ENCODE results near the gene FGF1.

Gene FGF1

DNA sequence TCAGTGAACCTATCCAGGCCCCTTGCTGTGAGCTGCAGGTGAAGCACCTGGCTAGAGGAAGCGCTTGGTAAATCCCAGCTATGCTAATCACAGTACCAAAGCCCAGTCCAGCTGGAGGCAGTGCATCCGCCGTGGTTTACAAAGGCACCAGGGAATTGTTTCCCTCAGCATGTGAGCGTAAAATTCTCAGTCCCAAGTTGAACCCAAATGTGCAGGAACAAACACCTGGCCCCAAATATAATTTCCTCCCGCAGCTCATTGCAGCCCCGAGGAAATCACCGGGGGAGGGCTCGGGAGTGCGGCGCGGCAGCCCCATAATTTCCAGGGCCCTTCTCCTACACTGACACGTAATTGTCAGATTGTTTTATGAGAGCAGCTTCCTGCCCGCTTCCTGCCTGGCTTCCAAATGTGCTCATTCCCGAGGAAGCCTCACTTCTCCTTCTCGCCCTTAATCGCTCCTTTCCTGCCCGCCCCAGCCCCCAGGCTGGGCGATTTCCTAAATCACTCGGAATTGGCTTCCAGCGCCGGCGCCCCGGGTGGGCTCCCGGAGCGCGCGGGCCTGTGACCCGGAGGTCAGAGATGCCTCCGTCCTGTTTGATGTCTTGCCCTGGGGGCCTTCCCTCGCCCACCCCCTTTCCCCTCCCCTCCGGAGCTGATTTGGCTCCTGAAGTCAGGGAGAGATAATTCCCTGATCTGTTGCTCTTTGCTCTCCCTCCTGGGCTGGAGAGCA, 134.4 kb downstream of the FGF1 start (continued):
- TF ChIP-seq BCL11A (tag by site-specific recombination; IDR thresholded peaks at IDR 0.05; ENCODE audit: low read depth) (no peak), ZNF2 (tag by site-specific recombination; IDR thresholded peaks at IDR 0.05) (no peak), ZSCAN23 (tag by site-specific recombination; IDR thresholded peaks at IDR 0.05) (no peak), ZNF391 (tag by site-specific recombination; IDR thresholded peaks at IDR 0.05; ENCODE audit: borderline replicate concordance, low read depth) (no peak), GLIS1 (tag by site-specific recombination; IDR thresholded peaks at IDR 0.05) (peak; percentile 77), ZNF501 (tag by site-specific recombination; IDR thresholded peaks at IDR 0.05) (no peak), ZNF549 (tag by site-specific recombination; IDR thresholded peaks at IDR 0.05) (no peak), ZNF16 (tag by site-specific recombination; IDR thresholded peaks at IDR 0.05; ENCODE audit: low read depth) (no peak), ZNF600 (tag by site-specific recombination; IDR thresholded peaks at IDR 0.05) (no peak), ZBTB17 (tag by site-specific recombination; IDR thresholded peaks at IDR 0.05) (peak; percentile 89), ZNF132 (tag by site-specific recombination; IDR thresholded peaks at IDR 0.05; ENCODE audit: borderline replicate concordance) (no peak), ZNF248 (tag by site-specific recombination; IDR thresholded peaks at IDR 0.05) (no peak), OVOL3 (tag by site-specific recombination; IDR thresholded peaks at IDR 0.05) (no peak), ZNF302 (tag by site-specific recombination; IDR thresholded peaks at IDR 0.05; ENCODE audit: low read depth) (no peak), ZFP41 (tag by site-specific recombination; IDR thresholded peaks at IDR 0.05; ENCODE audit: borderline replicate concordance) (no peak), ZNF654 (tag by site-specific recombination; IDR thresholded peaks at IDR 0.05; ENCODE audit: low read depth) (no peak), ZNF239 (tag by site-specific recombination; IDR thresholded peaks at IDR 0.05) (no peak), ZNF416 (tag by site-specific recombination; IDR thresholded peaks at IDR 0.05) (no peak), ZNF585B (tag by site-specific recombination; IDR thresholded peaks at IDR 0.05) (no peak), GLI2 (tag by site-specific recombination; IDR thresholded peaks at IDR 0.05; ENCODE audit: borderline replicate concordance, low read depth) (no peak), ZNF292 (tag by site-specific recombination; IDR thresholded peaks at IDR 0.05; ENCODE audit: borderline replicate concordance, low read depth) (no peak), ZNF48 (tag by site-specific recombination; IDR thresholded peaks at IDR 0.05) (no peak), ZSCAN16 (tag by site-specific recombination; IDR thresholded peaks at IDR 0.05) (no peak)
- TF ChIP-seq, protein P1, sequence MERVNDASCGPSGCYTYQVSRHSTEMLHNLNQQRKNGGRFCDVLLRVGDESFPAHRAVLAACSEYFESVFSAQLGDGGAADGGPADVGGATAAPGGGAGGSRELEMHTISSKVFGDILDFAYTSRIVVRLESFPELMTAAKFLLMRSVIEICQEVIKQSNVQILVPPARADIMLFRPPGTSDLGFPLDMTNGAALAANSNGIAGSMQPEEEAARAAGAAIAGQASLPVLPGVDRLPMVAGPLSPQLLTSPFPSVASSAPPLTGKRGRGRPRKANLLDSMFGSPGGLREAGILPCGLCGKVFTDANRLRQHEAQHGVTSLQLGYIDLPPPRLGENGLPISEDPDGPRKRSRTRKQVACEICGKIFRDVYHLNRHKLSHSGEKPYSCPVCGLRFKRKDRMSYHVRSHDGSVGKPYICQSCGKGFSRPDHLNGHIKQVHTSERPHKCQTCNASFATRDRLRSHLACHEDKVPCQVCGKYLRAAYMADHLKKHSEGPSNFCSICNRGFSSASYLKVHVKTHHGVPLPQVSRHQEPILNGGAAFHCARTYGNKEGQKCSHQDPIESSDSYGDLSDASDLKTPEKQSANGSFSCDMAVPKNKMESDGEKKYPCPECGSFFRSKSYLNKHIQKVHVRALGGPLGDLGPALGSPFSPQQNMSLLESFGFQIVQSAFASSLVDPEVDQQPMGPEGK (tag by site-specific recombination; IDR thresholded peaks at IDR 0.05): peak; percentile 77
- TF ChIP-seq, protein P2, sequence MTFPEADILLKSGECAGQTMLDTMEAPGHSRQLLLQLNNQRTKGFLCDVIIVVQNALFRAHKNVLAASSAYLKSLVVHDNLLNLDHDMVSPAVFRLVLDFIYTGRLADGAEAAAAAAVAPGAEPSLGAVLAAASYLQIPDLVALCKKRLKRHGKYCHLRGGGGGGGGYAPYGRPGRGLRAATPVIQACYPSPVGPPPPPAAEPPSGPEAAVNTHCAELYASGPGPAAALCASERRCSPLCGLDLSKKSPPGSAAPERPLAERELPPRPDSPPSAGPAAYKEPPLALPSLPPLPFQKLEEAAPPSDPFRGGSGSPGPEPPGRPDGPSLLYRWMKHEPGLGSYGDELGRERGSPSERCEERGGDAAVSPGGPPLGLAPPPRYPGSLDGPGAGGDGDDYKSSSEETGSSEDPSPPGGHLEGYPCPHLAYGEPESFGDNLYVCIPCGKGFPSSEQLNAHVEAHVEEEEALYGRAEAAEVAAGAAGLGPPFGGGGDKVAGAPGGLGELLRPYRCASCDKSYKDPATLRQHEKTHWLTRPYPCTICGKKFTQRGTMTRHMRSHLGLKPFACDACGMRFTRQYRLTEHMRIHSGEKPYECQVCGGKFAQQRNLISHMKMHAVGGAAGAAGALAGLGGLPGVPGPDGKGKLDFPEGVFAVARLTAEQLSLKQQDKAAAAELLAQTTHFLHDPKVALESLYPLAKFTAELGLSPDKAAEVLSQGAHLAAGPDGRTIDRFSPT (tag by site-specific recombination; IDR thresholded peaks at IDR 0.05): no peak
- TF ChIP-seq, protein P3, sequence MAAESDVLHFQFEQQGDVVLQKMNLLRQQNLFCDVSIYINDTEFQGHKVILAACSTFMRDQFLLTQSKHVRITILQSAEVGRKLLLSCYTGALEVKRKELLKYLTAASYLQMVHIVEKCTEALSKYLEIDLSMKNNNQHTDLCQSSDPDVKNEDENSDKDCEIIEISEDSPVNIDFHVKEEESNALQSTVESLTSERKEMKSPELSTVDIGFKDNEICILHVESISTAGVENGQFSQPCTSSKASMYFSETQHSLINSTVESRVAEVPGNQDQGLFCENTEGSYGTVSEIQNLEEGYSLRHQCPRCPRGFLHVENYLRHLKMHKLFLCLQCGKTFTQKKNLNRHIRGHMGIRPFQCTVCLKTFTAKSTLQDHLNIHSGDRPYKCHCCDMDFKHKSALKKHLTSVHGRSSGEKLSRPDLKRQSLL (tag by site-specific recombination; IDR thresholded peaks at IDR 0.05): no peak
- TF ChIP-seq, protein P4, sequence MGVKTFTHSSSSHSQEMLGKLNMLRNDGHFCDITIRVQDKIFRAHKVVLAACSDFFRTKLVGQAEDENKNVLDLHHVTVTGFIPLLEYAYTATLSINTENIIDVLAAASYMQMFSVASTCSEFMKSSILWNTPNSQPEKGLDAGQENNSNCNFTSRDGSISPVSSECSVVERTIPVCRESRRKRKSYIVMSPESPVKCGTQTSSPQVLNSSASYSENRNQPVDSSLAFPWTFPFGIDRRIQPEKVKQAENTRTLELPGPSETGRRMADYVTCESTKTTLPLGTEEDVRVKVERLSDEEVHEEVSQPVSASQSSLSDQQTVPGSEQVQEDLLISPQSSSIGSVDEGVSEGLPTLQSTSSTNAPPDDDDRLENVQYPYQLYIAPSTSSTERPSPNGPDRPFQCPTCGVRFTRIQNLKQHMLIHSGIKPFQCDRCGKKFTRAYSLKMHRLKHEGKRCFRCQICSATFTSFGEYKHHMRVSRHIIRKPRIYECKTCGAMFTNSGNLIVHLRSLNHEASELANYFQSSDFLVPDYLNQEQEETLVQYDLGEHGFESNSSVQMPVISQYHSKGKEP (tag by site-specific recombination; IDR thresholded peaks at IDR 0.05): no peak
- TF ChIP-seq, protein P5, sequence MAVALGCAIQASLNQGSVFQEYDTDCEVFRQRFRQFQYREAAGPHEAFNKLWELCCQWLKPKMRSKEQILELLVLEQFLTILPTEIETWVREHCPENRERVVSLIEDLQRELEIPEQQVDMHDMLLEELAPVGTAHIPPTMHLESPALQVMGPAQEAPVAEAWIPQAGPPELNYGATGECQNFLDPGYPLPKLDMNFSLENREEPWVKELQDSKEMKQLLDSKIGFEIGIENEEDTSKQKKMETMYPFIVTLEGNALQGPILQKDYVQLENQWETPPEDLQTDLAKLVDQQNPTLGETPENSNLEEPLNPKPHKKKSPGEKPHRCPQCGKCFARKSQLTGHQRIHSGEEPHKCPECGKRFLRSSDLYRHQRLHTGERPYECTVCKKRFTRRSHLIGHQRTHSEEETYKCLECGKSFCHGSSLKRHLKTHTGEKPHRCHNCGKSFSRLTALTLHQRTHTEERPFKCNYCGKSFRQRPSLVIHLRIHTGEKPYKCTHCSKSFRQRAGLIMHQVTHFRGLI (tag by site-specific recombination; IDR thresholded peaks at IDR 0.05): no peak
- TF ChIP-seq, protein P6, sequence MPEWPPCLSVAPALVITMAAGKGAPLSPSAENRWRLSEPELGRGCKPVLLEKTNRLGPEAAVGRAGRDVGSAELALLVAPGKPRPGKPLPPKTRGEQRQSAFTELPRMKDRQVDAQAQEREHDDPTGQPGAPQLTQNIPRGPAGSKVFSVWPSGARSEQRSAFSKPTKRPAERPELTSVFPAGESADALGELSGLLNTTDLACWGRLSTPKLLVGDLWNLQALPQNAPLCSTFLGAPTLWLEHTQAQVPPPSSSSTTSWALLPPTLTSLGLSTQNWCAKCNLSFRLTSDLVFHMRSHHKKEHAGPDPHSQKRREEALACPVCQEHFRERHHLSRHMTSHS (tag by site-specific recombination; IDR thresholded peaks at IDR 0.05): no peak
- TF ChIP-seq, protein P7, sequence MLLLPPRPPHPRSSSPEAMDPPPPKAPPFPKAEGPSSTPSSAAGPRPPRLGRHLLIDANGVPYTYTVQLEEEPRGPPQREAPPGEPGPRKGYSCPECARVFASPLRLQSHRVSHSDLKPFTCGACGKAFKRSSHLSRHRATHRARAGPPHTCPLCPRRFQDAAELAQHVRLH (tag by site-specific recombination; IDR thresholded peaks at IDR 0.05): no peak
